Measurements from ENCODE around the gene RANGRF.

DNA sequence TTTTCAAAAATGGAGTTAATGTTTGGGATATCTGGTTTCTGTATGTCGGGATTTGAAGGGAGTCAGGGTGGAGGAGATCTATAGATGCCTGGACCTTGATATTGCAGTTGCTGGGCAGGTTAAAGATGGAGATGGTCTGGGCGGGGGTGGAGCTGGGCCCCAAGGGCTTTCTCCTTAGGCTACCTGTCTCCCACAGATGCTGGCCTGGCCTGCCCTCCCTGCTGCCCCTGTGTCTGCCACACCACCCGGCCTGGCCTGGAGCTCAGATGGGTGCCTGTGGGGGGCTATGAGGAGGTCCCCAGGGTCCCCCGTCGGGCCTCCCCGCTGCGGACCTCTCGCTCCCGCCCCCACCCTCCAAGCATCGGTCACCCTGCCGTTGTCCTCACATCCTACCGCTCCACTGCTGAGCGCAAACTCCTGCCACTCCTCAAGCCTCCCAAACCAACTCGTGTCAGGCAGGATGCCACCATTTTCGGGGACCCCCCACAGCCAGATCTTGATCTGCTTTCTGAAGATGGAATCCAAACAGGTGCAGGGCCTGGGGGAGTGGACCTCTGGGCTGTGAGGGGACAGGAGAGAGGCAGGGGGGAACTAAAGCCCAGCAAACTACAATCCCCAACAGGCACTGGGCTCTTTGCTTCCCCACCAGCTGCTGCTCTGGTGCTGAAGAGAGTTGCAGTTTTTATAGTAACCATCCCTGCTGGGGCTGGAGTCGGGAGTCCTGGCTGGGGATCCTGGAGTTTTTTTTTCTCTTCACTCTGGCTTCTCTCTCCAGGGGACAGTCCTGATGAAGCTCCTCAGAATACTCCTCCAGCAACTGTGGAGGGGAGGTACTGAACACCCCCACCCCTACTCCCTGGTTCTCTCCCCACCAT lies 24.5 kb downstream of the RANGRF start:
- TF ChIP-seq YY1 (IDR thresholded peaks at IDR 0.05) (no peak), TAF1 (conservative IDR thresholded peaks at IDR 0.05) (no peak), EGR1 (IDR thresholded peaks at IDR 0.05; ENCODE audit: low read depth in 2 of 2) (no peak), HNF4G (IDR thresholded peaks at IDR 0.05) (no peak), SP1 (IDR thresholded peaks at IDR 0.05) (no peak)
- TF ChIP-seq, protein P1, sequence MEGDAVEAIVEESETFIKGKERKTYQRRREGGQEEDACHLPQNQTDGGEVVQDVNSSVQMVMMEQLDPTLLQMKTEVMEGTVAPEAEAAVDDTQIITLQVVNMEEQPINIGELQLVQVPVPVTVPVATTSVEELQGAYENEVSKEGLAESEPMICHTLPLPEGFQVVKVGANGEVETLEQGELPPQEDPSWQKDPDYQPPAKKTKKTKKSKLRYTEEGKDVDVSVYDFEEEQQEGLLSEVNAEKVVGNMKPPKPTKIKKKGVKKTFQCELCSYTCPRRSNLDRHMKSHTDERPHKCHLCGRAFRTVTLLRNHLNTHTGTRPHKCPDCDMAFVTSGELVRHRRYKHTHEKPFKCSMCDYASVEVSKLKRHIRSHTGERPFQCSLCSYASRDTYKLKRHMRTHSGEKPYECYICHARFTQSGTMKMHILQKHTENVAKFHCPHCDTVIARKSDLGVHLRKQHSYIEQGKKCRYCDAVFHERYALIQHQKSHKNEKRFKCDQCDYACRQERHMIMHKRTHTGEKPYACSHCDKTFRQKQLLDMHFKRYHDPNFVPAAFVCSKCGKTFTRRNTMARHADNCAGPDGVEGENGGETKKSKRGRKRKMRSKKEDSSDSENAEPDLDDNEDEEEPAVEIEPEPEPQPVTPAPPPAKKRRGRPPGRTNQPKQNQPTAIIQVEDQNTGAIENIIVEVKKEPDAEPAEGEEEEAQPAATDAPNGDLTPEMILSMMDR (IDR thresholded peaks at IDR 0.05; ENCODE audit: low read depth, low read length, missing input control): no peak
- TF ChIP-seq, protein P2, sequence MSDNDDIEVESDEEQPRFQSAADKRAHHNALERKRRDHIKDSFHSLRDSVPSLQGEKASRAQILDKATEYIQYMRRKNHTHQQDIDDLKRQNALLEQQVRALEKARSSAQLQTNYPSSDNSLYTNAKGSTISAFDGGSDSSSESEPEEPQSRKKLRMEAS (IDR thresholded peaks at IDR 0.05): no peak
- TF ChIP-seq, protein P3, sequence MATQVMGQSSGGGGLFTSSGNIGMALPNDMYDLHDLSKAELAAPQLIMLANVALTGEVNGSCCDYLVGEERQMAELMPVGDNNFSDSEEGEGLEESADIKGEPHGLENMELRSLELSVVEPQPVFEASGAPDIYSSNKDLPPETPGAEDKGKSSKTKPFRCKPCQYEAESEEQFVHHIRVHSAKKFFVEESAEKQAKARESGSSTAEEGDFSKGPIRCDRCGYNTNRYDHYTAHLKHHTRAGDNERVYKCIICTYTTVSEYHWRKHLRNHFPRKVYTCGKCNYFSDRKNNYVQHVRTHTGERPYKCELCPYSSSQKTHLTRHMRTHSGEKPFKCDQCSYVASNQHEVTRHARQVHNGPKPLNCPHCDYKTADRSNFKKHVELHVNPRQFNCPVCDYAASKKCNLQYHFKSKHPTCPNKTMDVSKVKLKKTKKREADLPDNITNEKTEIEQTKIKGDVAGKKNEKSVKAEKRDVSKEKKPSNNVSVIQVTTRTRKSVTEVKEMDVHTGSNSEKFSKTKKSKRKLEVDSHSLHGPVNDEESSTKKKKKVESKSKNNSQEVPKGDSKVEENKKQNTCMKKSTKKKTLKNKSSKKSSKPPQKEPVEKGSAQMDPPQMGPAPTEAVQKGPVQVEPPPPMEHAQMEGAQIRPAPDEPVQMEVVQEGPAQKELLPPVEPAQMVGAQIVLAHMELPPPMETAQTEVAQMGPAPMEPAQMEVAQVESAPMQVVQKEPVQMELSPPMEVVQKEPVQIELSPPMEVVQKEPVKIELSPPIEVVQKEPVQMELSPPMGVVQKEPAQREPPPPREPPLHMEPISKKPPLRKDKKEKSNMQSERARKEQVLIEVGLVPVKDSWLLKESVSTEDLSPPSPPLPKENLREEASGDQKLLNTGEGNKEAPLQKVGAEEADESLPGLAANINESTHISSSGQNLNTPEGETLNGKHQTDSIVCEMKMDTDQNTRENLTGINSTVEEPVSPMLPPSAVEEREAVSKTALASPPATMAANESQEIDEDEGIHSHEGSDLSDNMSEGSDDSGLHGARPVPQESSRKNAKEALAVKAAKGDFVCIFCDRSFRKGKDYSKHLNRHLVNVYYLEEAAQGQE (IDR thresholded peaks at IDR 0.05): no peak
- TF ChIP-seq, protein P4, sequence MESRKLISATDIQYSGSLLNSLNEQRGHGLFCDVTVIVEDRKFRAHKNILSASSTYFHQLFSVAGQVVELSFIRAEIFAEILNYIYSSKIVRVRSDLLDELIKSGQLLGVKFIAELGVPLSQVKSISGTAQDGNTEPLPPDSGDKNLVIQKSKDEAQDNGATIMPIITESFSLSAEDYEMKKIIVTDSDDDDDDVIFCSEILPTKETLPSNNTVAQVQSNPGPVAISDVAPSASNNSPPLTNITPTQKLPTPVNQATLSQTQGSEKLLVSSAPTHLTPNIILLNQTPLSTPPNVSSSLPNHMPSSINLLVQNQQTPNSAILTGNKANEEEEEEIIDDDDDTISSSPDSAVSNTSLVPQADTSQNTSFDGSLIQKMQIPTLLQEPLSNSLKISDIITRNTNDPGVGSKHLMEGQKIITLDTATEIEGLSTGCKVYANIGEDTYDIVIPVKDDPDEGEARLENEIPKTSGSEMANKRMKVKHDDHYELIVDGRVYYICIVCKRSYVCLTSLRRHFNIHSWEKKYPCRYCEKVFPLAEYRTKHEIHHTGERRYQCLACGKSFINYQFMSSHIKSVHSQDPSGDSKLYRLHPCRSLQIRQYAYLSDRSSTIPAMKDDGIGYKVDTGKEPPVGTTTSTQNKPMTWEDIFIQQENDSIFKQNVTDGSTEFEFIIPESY (IDR thresholded peaks at IDR 0.05): no peak

Data from liver (tissue), 3 donors.